Testis (tissue), 3 donors: ENCODE measurements around the gene NAA80. TPM values are rescaled to one million over a fixed set of nuclear protein-coding genes. Genes with fewer than 3 reads are reported as not detected.

ENCODE experiments used
- DNase-seq: peaks from one replicate; pipeline ENCODE4 v3.0.0-alpha.2; 2019
- H3K27ac ChIP-seq, 2 donors: fragments of 200-600 bp; sonication (generic); one replicate each; pipeline ENCODE4 v1.5.1; 2019
- H3K27me3 ChIP-seq: fragments of 200-600 bp; sonication (generic); one replicate; pipeline ENCODE4 v1.5.1; 2019
- H3K36me3 ChIP-seq: fragments of 200-600 bp; sonication (generic); one replicate; pipeline ENCODE4 v1.5.1; 2017; ENCODE audit warnings: low read depth; ENCODE audit errors: missing control alignments
- H3K4me1 ChIP-seq: fragments of 200-600 bp; sonication (generic); one replicate; pipeline ENCODE4 v1.5.1; 2019
- H3K4me3 ChIP-seq, 2 donors: fragments of 200-600 bp; sonication (generic); one replicate each; pipeline ENCODE4 v1.5.1; 2017 to 2019
- H3K9me3 ChIP-seq: fragments of 200-600 bp; sonication (generic); one replicate; pipeline ENCODE4 v1.5.1; 2017
- CTCF ChIP-seq, 3 experiments: fragments of 450-650 bp in 2 of 3; fragments of 200-600 bp in 1 of 3; sonication (generic) in 1 of 3; IDR thresholded peaks; one replicate each; pipeline ENCODE4 v1.5.1; 2016 to 2019; ENCODE audit warnings: antibody characterized with exemption in 3 of 3, mild to moderate bottlenecking in 2 of 3, moderate library complexity in 1 of 3
- POLR2A ChIP-seq: fragments of 450-650 bp; IDR thresholded peaks from one replicate; pipeline ENCODE4 v1.6.1; 2017; ENCODE audit warnings: antibody characterized with exemption, mild to moderate bottlenecking, moderate library complexity
- WGBS, 2 donors: methylation state at CpG; one replicate each; pipeline ENCODE4 v1.1.5; 2018; 5-methylcytosine and 5-hydroxymethylcytosine counted together
- intact Hi-C: fragments of 100-400 bp; cut with DNase I; formaldehyde crosslinking; loops from one replicate; pipeline ENCODE4 v1.15.1; 2023; ENCODE audit warnings: low total_unique reads
- polyA plus RNA-seq: library from polyadenylated mRNA; stranded (reverse); fragments of 350-450 nt; fragmentation: Illumina TruSeq; extraction: RNeasy Lipid Tissue Mini Kit (QIAGEN cat#74804); gene quantifications from one replicate; pipeline ENCODE4 v1.2.3, GENCODE V29; 2014; ENCODE audit warnings: low read depth, low replicate concordance; ENCODE audit not compliant: insufficient read depth
- total RNA-seq, 2 donors: library from RNA; depleted of rRNA; stranded (reverse); fragments of >200 nt; gene quantifications; one replicate each; pipeline ENCODE4 v1.2.3, GENCODE V29; 2016

Gene NAA80
- total and polyA plus RNA-seq, 3 donors from 2014 or later: 37.9 to 79.4 (median 72.4) TPM

DNA sequence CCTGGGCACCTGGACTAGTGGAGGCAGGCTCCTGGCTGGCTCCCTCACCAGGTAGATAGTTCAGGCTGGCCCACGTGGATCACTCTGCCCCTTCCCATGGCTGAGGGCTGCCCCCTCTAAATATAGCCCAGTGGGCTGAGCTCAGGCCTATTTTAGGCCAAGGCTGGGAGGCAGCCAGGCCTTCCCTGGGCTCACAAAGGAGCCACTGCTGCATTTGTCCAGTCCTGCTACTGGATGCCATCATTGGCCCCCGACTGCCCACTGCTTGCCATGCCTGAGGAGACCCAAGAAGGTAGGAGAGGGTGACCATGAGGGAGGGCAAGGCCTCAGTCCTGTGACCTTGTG, 20.4 kb downstream of the NAA80 start, which contains the start of gene LSMEM2:
Gene LSMEM2, plus strand, starts transcription at position 208 of the 345 bp plus-strand sequence. Its CDS starts 27 bp downstream, at position 235.
- no peak within 1 kb of the TSS for H3K4me3 ChIP-seq
- no peak for DNase-seq
- H3K27me3 ChIP-seq: no peaks in the 10 kb centered on the region
- H3K9me3 ChIP-seq: no peaks in the 10 kb centered on the region
- no peaks in the 10 kb centered on the region for H3K36me3 ChIP-seq
- TF ChIP-seq POLR2A (no peak), CTCF (IDR thresholded peaks at IDR 0.05) (no peak)
- no peak within 1 kb of the TSS for H3K27ac ChIP-seq
- 74 to 83% methylated on average over 1 to 2 of the region's 2 CpGs for WGBS, 2 donors
- intact Hi-C loops: loop anchor here (10.0 kb wide), 1 partner anchor 84 kb away; the partner anchor contains the start of gene GNAT1
- H3K4me1 ChIP-seq: no peaks in the 10 kb centered on the region

DNA sequence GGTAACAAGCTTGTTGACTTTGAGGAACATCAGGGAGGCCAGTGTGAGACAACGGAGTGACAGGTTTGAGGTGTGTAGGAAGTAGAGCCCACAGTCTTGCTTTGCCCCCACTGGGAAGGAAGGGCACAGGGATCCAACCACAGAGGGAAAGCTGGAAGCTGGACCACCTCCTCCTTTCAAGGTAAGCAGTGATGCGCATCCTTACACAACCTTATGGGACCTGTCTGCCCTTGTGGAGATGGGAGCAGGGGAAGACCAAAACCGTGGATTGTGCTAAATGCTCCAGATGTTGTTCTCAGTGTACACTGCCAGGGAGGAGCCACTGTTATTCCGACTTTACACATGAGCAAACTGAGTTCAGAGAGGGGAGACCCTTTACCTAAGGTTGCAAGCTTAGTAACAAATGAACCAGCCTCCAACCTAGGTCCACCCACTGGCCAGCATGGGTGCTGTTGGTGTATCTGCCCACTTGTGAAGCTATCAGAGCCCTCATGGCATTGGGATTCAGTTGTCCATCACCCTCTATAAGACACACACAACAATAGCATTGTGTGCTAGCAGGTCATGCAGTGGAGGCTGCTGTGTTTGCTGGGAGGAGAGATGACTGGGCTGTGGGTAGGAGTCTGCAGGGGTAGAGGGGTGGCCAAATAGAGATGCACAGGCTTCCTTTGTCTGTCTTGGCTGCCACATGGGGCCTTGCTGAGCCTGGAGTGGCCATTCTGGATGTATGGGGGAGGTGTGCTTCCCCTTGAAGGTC, 20.9 kb downstream of the NAA80 start:
- no peaks in the 10 kb centered on the region for H3K36me3 ChIP-seq
- no peak for DNase-seq
- peaks cover 3% of the 10 kb centered on the region for H3K4me1 ChIP-seq
- H3K9me3 ChIP-seq: no peaks in the 10 kb centered on the region
- intact Hi-C loops: loop anchor here (10.0 kb wide), 1 partner anchor 84 kb away; the partner anchor contains the start of gene GNAT1
- 76 to 77% methylated on average over 3 to 4 of the region's 4 CpGs for WGBS, 2 donors
- H3K27me3 ChIP-seq: no peaks in the 10 kb centered on the region
- TF ChIP-seq POLR2A (no peak), CTCF (IDR thresholded peaks at IDR 0.05) (no peak)
- H3K4me3 ChIP-seq: no peak overlapping the region
- H3K27ac ChIP-seq: no peak overlapping the region

- intact Hi-C loops: loop anchor here (10.0 kb wide), 1 partner anchor 82 kb away; the partner anchor contains the start of gene GNAT1
- no peaks in the 10 kb centered on the region for H3K9me3 ChIP-seq
- TF ChIP-seq CTCF (IDR thresholded peaks at IDR 0.05) (no peak), POLR2A (no peak)
- H3K27ac ChIP-seq: no peak overlapping the region
- no peaks in the 10 kb centered on the region for H3K36me3 ChIP-seq
- peaks cover 8% of the 10 kb centered on the region for H3K4me1 ChIP-seq
- H3K27me3 ChIP-seq: no peaks in the 10 kb centered on the region
- DNase-seq: no peak
- 72 to 86% methylated on average over 16 to 17 of the region's 17 CpGs for WGBS, 2 donors
- H3K4me3 ChIP-seq: peak overlapping the region; percentile 12 to 36
Observed at GRCh38 chr3:50276762-50277101, 22.5 kb downstream of the NAA80 start.

GRCh38 chr3:50275996-50276761, 23.0 kb downstream of the NAA80 start:
- TF ChIP-seq POLR2A (no peak), CTCF (IDR thresholded peaks at IDR 0.05) (no peak)
- H3K27ac ChIP-seq: no peak overlapping the region
- WGBS, 2 donors: 57 to 60% methylated on average over 37 to 78 of the region's 79 CpGs
- no peaks in the 10 kb centered on the region for H3K27me3 ChIP-seq
- DNase-seq: no peak
- H3K9me3 ChIP-seq: no peaks in the 10 kb centered on the region
- peak overlapping the region; percentile 12 to 36 for H3K4me3 ChIP-seq
- H3K36me3 ChIP-seq: no peaks in the 10 kb centered on the region
- intact Hi-C loops: loop anchor here (10.0 kb wide), 1 partner anchor 81 kb away; the partner anchor contains the start of gene GNAT1
- H3K4me1 ChIP-seq: peaks cover 8% of the 10 kb centered on the region
